ENCODE measurements around the gene DDR1.
"Not testable (repeated sequence)": the region's sequence is repeated elsewhere in the genome, so short reads cannot be mapped to it uniquely, and the experiment has no call there.

DDR1 gene

GRCh38 chr6:30891450-30891723 lies 7.1 kb downstream of the DDR1 start:
- in situ Hi-C loops (cut with HindIII; ENCODE audit: low sequenced_read_pairs) = loop anchor here (25.0 kb wide), 1 partner anchor 154 kb away; the partner anchor contains the start of genes FLOT1 and IER3

- in situ Hi-C loops (cut with HindIII; ENCODE audit: low sequenced_read_pairs) = loop anchor here (25.0 kb wide), 1 partner anchor 155 kb away; the partner anchor contains the start of genes FLOT1 and IER3
Measured at GRCh38 chr6:30891816-30892538, 7.7 kb downstream of the DDR1 start.

- in situ Hi-C loops (cut with HindIII; ENCODE audit: low sequenced_read_pairs) = loop anchor here (25.0 kb wide), 1 partner anchor 156 kb away; the partner anchor contains the start of genes FLOT1 and IER3
Measured at GRCh38 chr6:30893001-30893591, 8.8 kb downstream of the DDR1 start.

- in situ Hi-C loops (cut with HindIII; ENCODE audit: low sequenced_read_pairs) = loop anchor here (25.0 kb wide), 1 partner anchor 156 kb away; the partner anchor contains the start of genes FLOT1 and IER3
Measured at GRCh38 chr6:30893666-30894065, 9.3 kb downstream of the DDR1 start.

GRCh38 chr6:30894381-30894780 lies 10.1 kb downstream of the DDR1 start:
- in situ Hi-C loops (cut with HindIII; ENCODE audit: low sequenced_read_pairs) = loop anchor here (25.0 kb wide), 1 partner anchor 157 kb away; the partner anchor contains the start of genes FLOT1 and IER3

GRCh38 chr6:30894935-30895334 lies 10.6 kb downstream of the DDR1 start:
- in situ Hi-C loops (cut with HindIII; ENCODE audit: low sequenced_read_pairs) = loop anchor here (25.0 kb wide), 1 partner anchor 158 kb away; the partner anchor contains the start of genes FLOT1 and IER3

- in situ Hi-C loops (cut with HindIII; ENCODE audit: low sequenced_read_pairs) = loop anchor here (25.0 kb wide), 1 partner anchor 158 kb away; the partner anchor contains the start of genes FLOT1 and IER3
Measured at GRCh38 chr6:30895343-30895742, 11.0 kb downstream of the DDR1 start.

- in situ Hi-C loops (cut with HindIII; ENCODE audit: low sequenced_read_pairs) = loop anchor here (25.0 kb wide), 1 partner anchor 159 kb away; the partner anchor contains the start of genes FLOT1 and IER3
Measured at GRCh38 chr6:30896541-30896940, 12.2 kb downstream of the DDR1 start.

- in situ Hi-C loops (cut with HindIII; ENCODE audit: low sequenced_read_pairs) = loop anchor here (25.0 kb wide), 1 partner anchor 161 kb away; the partner anchor contains the start of genes FLOT1 and IER3
Measured at GRCh38 chr6:30897882-30898281, 13.6 kb downstream of the DDR1 start.

GRCh38 chr6:30898750-30899360 lies 14.5 kb downstream of the DDR1 start:
- in situ Hi-C loops (cut with HindIII; ENCODE audit: low sequenced_read_pairs) = loop anchor here (25.0 kb wide), 1 partner anchor 162 kb away; the partner anchor contains the start of genes FLOT1 and IER3

- in situ Hi-C loops (cut with HindIII; ENCODE audit: low sequenced_read_pairs) = no loop called here
Measured at GRCh38 chr6:30900863-30901417, 16.6 kb downstream of the DDR1 start.

GRCh38 chr6:30901436-30901835 lies 17.1 kb downstream of the DDR1 start:
- in situ Hi-C loops (cut with HindIII; ENCODE audit: low sequenced_read_pairs) = no loop called here

- in situ Hi-C loops (cut with HindIII; ENCODE audit: low sequenced_read_pairs) = not testable (repeated sequence)
Measured at GRCh38 chr6:30902196-30902595, 17.9 kb downstream of the DDR1 start.

GRCh38 chr6:30902709-30903108 lies 18.4 kb downstream of the DDR1 start:
- in situ Hi-C loops (cut with HindIII; ENCODE audit: low sequenced_read_pairs) = no loop called here

GRCh38 chr6:30903236-30903635 lies 18.9 kb downstream of the DDR1 start:
- in situ Hi-C loops (cut with HindIII; ENCODE audit: low sequenced_read_pairs) = no loop called here

- in situ Hi-C loops (cut with HindIII; ENCODE audit: low sequenced_read_pairs) = not testable (repeated sequence)
Measured at GRCh38 chr6:30907290-30907757, 23.0 kb downstream of the DDR1 start.

GRCh38 chr6:30907758-30908591 lies 23.7 kb downstream of the DDR1 start, which contains the start of gene GTF2H4:
TSS of gene GTF2H4 (plus strand) at chr6:30908207.
- in situ Hi-C loops (cut with HindIII; ENCODE audit: low sequenced_read_pairs) = no loop called here

GRCh38 chr6:30908700-30909099 lies 24.4 kb downstream of the DDR1 start:
- in situ Hi-C loops (cut with HindIII; ENCODE audit: low sequenced_read_pairs) = no loop called here

GRCh38 chr6:30910473-30910872 lies 26.2 kb downstream of the DDR1 start:
- in situ Hi-C loops (cut with HindIII; ENCODE audit: low sequenced_read_pairs) = not testable (repeated sequence)
